GM12873 (cell line): ENCODE data around the gene INF2.

ENCODE experiments used
- CTCF ChIP-seq: IDR thresholded peaks from 2 replicates; pipeline ENCODE4 v1.5.1; 2012; ENCODE audit warnings: low read depth, mild to moderate bottlenecking, moderate library complexity, low read length, control low read depth; ENCODE audit not compliant: insufficient read depth; ENCODE audit errors: missing control alignments

Gene INF2

GRCh38 chr14:104741803-104742251, 52.4 kb downstream of the INF2 start:
- TF ChIP-seq CTCF = no peak

DNA sequence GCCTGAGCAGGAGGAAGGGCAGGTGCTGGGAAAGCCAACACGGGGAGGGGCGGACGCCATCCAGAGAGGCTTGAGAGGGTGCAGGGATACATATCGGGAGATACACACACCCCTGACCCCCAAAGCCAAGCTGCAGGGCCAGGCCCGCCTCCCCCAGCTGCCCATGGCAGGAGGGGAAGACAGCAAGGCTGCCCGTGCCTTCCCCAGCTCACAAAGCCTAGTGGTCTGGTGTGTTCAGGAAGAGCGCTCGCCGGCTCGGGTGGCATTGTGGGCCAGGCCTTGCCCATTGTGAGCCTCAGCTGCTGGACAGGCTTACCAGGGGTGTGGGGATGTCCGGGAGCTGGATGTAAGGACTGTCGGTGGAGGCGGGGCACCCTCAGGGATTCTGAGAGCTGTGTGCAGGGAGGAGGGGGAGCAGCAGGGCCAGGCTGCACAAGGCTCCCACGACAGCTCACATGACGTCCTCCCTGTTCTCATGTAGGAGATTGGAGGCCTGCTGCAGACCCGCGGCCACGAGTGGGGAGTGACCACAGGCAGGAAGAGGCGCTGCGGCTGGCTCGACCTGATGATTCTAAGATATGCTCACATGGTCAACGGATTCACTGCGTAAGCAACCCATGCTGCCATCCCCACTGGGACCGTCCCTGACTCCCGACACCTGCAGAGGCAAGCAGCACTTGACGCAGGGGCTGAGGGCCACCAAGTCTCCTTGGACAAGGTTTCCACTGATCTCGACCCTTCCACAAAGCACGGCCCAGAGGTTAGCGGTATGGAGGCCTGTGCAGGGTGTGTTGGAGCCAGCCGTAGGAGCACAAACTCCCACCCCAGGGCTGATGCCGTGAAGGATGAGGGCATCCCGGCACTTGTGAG, 53.4 kb downstream of the INF2 start:
- no peak for TF ChIP-seq CTCF

DNA sequence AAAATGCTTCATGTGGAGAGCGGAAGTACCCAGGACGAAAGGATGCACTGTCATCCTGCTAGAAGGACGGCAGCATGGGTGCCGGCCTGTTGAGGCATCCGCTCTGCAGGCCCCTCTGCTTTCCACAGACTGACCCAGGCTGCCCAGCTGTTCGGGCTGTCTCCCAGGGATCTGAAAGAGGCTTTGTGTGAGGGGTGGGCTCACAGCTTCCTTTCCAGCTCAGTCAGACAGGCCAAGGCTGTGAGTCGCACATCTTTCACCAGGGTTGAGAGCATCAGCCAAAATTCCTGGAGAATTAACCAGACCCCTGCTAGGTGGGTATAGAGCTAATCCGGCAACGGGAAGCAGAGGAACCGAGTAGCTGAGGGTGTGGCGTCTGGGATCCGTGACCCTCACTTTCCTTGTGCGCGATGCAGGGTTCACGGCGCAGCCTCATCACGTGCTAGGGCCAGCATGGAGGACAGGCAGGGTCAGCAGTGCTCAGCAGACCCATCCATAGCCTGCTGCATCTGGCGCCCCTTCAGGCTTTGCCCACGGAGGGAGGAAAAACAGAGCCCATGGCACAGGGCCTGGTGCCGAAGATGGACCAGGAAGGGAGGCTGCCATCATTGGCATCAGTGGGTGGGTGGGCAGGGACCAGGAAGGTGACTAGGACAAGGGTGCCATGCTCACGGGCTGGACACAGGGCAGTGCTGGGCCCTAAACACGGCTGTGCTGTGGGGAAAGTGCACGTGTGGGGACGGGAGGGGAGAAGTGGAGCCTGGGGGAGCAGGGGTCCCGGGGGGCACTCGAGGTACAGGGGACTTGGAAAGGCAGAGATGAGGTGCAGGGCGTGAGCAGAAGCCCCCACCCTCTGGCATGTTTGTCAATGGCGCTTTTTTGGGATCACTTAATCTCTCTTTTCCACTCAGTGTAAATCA, 54.3 kb downstream of the INF2 start:
- no peak for TF ChIP-seq CTCF

DNA sequence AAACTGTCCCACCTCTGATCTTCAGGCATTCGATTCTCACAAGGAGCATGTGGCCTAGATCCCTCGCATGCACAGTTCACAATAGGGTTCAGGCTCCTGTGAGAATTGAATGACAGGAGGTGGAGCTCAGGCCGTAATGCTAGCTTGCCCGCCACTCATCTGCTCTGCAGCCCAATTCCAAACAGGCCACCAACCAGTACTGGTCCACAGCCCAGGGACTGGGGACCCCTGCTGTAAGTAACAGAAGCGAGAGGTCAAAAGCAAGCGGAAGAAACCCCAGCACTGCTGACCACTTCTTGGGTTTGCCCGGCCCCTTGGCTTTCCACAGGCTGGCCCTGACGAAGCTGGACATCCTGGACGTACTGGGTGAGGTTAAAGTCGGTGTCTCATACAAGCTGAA, 55.1 kb downstream of the INF2 start:
- no peak for TF ChIP-seq CTCF

DNA sequence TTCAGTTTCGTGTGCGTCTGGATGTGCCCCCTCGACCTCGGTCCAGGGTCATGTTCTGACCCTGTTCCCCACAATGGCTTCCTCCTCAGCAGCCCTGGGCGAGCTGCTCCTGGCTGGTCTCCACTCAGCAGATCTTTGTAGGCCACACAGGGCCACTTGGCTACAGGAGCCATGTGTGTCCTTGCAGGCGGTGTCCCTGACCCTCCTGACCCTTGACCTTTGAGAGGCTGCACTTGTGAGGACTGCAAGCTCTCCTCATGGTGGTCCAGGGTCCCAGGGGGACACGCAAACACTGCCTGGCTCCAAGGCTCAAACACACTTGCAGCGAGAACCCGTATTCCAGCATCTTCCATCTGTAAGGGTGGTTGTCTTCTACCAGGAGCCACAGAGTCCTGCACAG, 56.0 kb downstream of the INF2 start:
- no peak for TF ChIP-seq CTCF

DNA sequence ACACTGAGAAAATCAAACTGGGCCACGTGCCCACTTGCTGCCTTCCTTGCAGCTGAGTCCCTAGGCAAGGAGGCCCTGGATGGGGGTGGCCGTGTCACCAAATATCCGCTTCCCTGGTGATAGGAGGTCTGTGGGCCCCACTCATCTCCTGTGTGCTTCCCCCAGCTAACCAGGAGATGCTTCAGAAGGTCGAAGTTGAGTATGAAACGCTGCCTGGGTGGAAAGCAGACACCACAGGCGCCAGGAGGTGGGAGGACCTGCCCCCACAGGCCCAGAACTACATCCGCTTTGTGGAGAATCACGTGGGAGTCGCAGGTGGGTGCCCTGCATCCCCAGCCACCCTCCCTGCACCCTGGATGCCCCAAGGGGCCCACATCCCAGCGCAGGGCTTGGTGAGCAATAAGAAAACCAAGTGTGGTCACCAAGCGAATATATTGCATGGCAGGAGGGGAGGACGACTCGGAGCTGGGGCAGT, 56.7 kb downstream of the INF2 start:
- no peak for TF ChIP-seq CTCF
